ENCODE results near the gene GRIK4. TPM values are rescaled to one million over a fixed set of nuclear protein-coding genes. Genes with fewer than 3 reads are reported as not detected.

Gene GRIK4
- total RNA-seq, 6 experiments from 2014 or later, result 0.07 to 0.11 TPM; not detected in 4

DNA sequence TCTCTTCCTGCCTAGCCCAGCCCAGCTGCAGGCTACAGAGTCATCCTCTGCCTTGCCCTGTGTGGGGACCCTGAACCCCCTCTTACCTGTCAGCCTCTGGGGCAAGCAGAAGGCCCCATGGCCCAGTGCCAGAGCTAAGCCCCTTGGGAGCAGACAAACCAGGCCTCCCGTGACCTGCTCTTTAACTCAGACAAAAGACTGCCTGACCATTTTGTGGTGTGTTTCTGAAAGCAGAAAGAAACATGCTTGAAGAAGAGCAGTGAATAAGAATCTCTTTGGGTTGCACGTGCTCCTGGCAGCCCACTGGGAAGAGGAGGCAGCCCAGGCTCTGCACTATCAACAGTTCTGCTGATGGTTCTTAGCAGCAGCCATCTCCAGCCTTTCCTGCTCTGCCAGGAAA is 118.6 kb downstream of the GRIK4 start:
- Histone ChIP-seq H3K9me3 (no peaks in the 10 kb centered on the region), H3K27me3 (no peaks in the 10 kb centered on the region), H3K36me3 (no peaks in the 10 kb centered on the region), H3K27ac (no peak overlapping the region), H3K4me3 (no peak overlapping the region), H3K4me1 (no peaks in the 10 kb centered on the region)
- intact Hi-C loops (cut with DNase I), result no loop called here
- WGBS (ENCODE audit: insufficient coverage, low coverage, low lambda C conversion rate, missing lambda C conversion rate), result 61% methylated on average over 2 of the region's 2 CpGs
- TF ChIP-seq, protein P1, sequence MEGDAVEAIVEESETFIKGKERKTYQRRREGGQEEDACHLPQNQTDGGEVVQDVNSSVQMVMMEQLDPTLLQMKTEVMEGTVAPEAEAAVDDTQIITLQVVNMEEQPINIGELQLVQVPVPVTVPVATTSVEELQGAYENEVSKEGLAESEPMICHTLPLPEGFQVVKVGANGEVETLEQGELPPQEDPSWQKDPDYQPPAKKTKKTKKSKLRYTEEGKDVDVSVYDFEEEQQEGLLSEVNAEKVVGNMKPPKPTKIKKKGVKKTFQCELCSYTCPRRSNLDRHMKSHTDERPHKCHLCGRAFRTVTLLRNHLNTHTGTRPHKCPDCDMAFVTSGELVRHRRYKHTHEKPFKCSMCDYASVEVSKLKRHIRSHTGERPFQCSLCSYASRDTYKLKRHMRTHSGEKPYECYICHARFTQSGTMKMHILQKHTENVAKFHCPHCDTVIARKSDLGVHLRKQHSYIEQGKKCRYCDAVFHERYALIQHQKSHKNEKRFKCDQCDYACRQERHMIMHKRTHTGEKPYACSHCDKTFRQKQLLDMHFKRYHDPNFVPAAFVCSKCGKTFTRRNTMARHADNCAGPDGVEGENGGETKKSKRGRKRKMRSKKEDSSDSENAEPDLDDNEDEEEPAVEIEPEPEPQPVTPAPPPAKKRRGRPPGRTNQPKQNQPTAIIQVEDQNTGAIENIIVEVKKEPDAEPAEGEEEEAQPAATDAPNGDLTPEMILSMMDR (IDR thresholded peaks at IDR 0.05), result no peak
- no peak for TF ChIP-seq POLR2A (IDR thresholded peaks at IDR 0.05)
- no peak for DNase-seq
- ATAC-seq, result no peak

DNA sequence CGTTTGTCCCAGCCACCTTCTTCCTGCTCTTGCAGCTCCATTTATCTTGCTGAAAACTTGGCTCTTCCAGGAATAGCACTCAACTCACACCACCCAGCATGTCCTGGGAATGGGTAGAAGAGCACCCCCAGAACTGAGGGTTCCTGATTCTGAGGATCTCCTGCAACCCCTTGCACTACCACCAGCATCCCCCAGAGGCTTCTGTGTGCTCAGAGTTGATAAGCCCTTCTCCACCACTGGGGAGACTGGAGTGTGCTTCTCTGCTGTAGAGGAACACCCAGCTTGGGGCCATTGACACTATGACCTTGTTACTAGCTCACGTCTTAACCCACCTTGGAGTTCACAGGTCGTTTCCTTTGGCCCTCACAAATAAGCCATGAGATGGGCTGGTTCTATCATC is 121.0 kb downstream of the GRIK4 start:
- no peak for DNase-seq
- Histone ChIP-seq H3K4me3 (no peak overlapping the region), H3K27me3 (no peaks in the 10 kb centered on the region), H3K27ac (no peak overlapping the region), H3K9me3 (no peaks in the 10 kb centered on the region), H3K4me1 (no peaks in the 10 kb centered on the region), H3K36me3 (no peaks in the 10 kb centered on the region)
- WGBS (ENCODE audit: insufficient coverage, low coverage, low lambda C conversion rate, missing lambda C conversion rate), result 75% methylated on average over 1 of the region's 3 CpGs
- no peak for TF ChIP-seq POLR2A (IDR thresholded peaks at IDR 0.05)
- TF ChIP-seq, protein P1 (IDR thresholded peaks at IDR 0.05), result no peak
- intact Hi-C loops (cut with DNase I), result no loop called here
- ATAC-seq, result no peak

DNA sequence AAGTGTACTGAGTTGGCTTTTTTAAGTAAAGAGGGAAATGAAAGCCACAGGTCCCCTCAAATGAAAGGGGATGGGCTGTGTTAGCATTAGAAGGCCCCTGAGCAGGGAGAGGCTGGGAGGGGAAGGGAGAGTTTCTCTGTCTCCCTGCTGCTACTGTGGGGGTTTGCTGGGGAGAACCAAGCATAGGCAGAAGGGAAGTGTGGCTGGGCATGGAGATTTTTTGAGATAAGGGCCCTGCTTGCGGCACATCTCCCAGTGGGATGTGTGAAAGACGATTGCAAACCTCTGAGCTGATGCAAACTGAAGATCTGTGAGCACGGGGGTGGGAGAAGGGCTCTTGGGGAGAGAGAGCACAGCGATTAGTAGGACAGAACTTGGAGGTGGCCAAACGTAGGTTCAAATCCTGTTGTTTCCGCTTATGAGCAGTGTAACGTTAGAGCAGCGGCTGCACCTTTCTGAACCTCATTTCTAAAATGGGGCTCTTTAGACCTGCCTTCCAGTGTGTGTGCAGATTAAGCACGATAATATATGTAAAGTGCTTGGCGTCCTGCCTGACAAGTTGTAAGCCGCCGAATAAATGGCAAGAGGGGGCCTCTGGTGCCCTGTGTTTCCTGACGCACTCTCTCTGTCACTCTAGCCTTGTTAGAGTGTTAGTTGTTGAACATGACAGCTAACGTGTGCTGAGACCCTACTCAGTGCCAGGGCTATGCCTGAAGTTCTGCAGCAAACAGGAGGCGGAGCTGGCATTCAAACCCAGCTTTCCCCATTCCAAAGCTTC is 122.3 kb downstream of the GRIK4 start:
- WGBS (ENCODE audit: insufficient coverage, low coverage, low lambda C conversion rate, missing lambda C conversion rate), result 46% methylated on average over 13 of the region's 15 CpGs
- intact Hi-C loops (cut with DNase I), result no loop called here
- no peak overlapping the region for H3K27ac ChIP-seq
- DNase-seq (no peak), ATAC-seq (no peak)
- no peak overlapping the region for H3K4me3 ChIP-seq
- H3K27me3 ChIP-seq, result no peaks in the 10 kb centered on the region
- H3K9me3 ChIP-seq, result no peaks in the 10 kb centered on the region
- no peaks in the 10 kb centered on the region for H3K36me3 ChIP-seq
- no peaks in the 10 kb centered on the region for H3K4me1 ChIP-seq
- TF ChIP-seq, protein P1 (IDR thresholded peaks at IDR 0.05), result no peak
- no peak for TF ChIP-seq POLR2A (IDR thresholded peaks at IDR 0.05)

DNA sequence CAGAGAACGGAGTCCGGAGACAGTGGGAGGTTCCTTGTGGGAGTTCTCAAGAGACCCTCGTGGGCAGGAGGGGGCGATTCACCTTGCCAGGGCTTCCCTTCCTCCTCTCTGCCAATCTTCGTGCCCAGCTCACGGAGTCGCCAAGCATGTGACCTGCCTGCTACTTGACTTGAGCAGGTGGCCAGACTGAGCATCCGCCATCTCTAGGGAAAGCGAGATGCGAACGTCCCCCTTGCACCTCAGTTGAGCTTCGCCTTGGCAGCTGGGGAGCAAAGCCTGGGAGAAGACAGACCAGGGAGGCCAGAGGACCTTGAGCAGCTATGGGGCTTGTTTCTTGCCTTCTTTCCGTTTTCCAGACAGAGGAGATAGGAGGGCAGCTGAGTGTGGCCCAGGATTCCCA is 123.2 kb downstream of the GRIK4 start:
- WGBS (ENCODE audit: insufficient coverage, low coverage, low lambda C conversion rate, missing lambda C conversion rate), result no CpG with 5 or more reads among the region's 13 CpGs
- no peak for TF ChIP-seq POLR2A (IDR thresholded peaks at IDR 0.05)
- TF ChIP-seq, protein P1 (IDR thresholded peaks at IDR 0.05), result no peak
- no peak for DNase-seq
- Histone ChIP-seq H3K27me3 (no peaks in the 10 kb centered on the region), H3K36me3 (no peaks in the 10 kb centered on the region), H3K4me1 (no peaks in the 10 kb centered on the region), H3K4me3 (no peak overlapping the region), H3K9me3 (no peaks in the 10 kb centered on the region), H3K27ac (no peak overlapping the region)
- intact Hi-C loops (cut with DNase I), result no loop called here
- ATAC-seq, result no peak
